Measurements from ENCODE around the gene MBD5. TPM values are rescaled to one million over a fixed set of nuclear protein-coding genes. Genes with fewer than 3 reads are reported as not detected.
"Not testable (repeated sequence)": the region's sequence is repeated elsewhere in the genome, so short reads cannot be mapped to it uniquely, and the experiment has no call there.

MBD5 gene
- total and polyA plus RNA-seq, 3 donors from 2014 or later = 29.0 to 60.3 (median 55.4) TPM

- peak; percentile 50 for DNase-seq
- Histone ChIP-seq H3K27me3 (no peaks in the 10 kb centered on the region), H3K36me3 (ENCODE audit: low read depth, missing control alignments) (no peaks in the 10 kb centered on the region), H3K4me3 (no peak overlapping the region), H3K27ac (no peak overlapping the region), H3K4me1 (no peaks in the 10 kb centered on the region), H3K9me3 (no peaks in the 10 kb centered on the region)
- TF ChIP-seq CTCF (IDR thresholded peaks at IDR 0.05) = no peak
- no peak for TF ChIP-seq POLR2A (IDR thresholded peaks at IDR 0.05)
- intact Hi-C loops (cut with DNase I; ENCODE audit: low total_unique reads) = no loop called here
- WGBS, 2 donors = 65 to 72% methylated on average over 11 to 12 of the region's 12 CpGs
These were observed 513.7 kb downstream of the MBD5 start for GRCh38 chr2:148534416-148535204.

- TF ChIP-seq POLR2A (IDR thresholded peaks at IDR 0.05) (no peak), CTCF (IDR thresholded peaks at IDR 0.05) (no peak)
- Histone ChIP-seq H3K27ac (no peak overlapping the region), H3K9me3 (no peaks in the 10 kb centered on the region), H3K4me1 (no peaks in the 10 kb centered on the region), H3K4me3 (no peak overlapping the region), H3K36me3 (ENCODE audit: low read depth, missing control alignments) (no peaks in the 10 kb centered on the region), H3K27me3 (no peaks in the 10 kb centered on the region)
- 71 to 85% methylated on average over 1 of the region's 1 CpG for WGBS, 2 donors
- no peak for DNase-seq
- intact Hi-C loops (cut with DNase I; ENCODE audit: low total_unique reads) = no loop called here
These were observed 517.5 kb downstream of the MBD5 start for GRCh38 chr2:148538375-148538774.

GRCh38 chr2:148540022-148540421 lies 519.1 kb downstream of the MBD5 start:
- 64 to 73% methylated on average over 7 to 8 of the region's 8 CpGs for WGBS, 2 donors
- Histone ChIP-seq H3K36me3 (ENCODE audit: low read depth, missing control alignments) (no peaks in the 10 kb centered on the region), H3K27me3 (no peaks in the 10 kb centered on the region), H3K27ac (no peak overlapping the region), H3K9me3 (no peaks in the 10 kb centered on the region), H3K4me1 (no peaks in the 10 kb centered on the region), H3K4me3 (no peak overlapping the region)
- intact Hi-C loops (cut with DNase I; ENCODE audit: low total_unique reads) = no loop called here
- no peak for DNase-seq
- TF ChIP-seq POLR2A (IDR thresholded peaks at IDR 0.05) = no peak
- TF ChIP-seq CTCF (IDR thresholded peaks at IDR 0.05) = no peak

GRCh38 chr2:148541792-148542191 lies 520.9 kb downstream of the MBD5 start:
- H3K4me1 ChIP-seq = no peaks in the 10 kb centered on the region
- DNase-seq = no peak
- no peaks in the 10 kb centered on the region for H3K36me3 ChIP-seq (ENCODE audit: low read depth, missing control alignments)
- H3K9me3 ChIP-seq = no peaks in the 10 kb centered on the region
- H3K27me3 ChIP-seq = no peaks in the 10 kb centered on the region
- no peak overlapping the region for H3K4me3 ChIP-seq
- 87 to 97% methylated on average over 3 of the region's 3 CpGs for WGBS, 2 donors
- H3K27ac ChIP-seq = no peak overlapping the region
- intact Hi-C loops (cut with DNase I; ENCODE audit: low total_unique reads) = no loop called here
- no peak for TF ChIP-seq POLR2A (IDR thresholded peaks at IDR 0.05)
- no peak for TF ChIP-seq CTCF (IDR thresholded peaks at IDR 0.05)

- no peaks in the 10 kb centered on the region for H3K4me1 ChIP-seq
- H3K9me3 ChIP-seq = no peaks in the 10 kb centered on the region
- intact Hi-C loops (cut with DNase I; ENCODE audit: low total_unique reads) = no loop called here
- WGBS, 2 donors = 85 to 90% methylated on average over 6 of the region's 6 CpGs
- no peak for TF ChIP-seq CTCF (IDR thresholded peaks at IDR 0.05)
- no peak for TF ChIP-seq POLR2A (IDR thresholded peaks at IDR 0.05)
- H3K4me3 ChIP-seq = no peak overlapping the region
- no peak overlapping the region for H3K27ac ChIP-seq
- H3K27me3 ChIP-seq = no peaks in the 10 kb centered on the region
- no peak for DNase-seq
- H3K36me3 ChIP-seq (ENCODE audit: low read depth, missing control alignments) = no peaks in the 10 kb centered on the region
These were observed 521.7 kb downstream of the MBD5 start for GRCh38 chr2:148542614-148543013.

- WGBS, 2 donors = 83 to 86% methylated on average over 5 of the region's 5 CpGs
These were observed 522.2 kb downstream of the MBD5 start for GRCh38 chr2:148543088-148543540.

More at GRCh38 chr2:148543088-148543540, 522.2 kb downstream of the MBD5 start:
- intact Hi-C loops (cut with DNase I; ENCODE audit: low total_unique reads); H3K9me3 ChIP-seq; DNase-seq; H3K4me1 ChIP-seq; H3K36me3 ChIP-seq (ENCODE audit: low read depth, missing control alignments); H3K27ac ChIP-seq; H3K4me3 ChIP-seq; H3K27me3 ChIP-seq: not testable (repeated sequence)
